HepG2 (cell line): ENCODE data around the gene RNF149. TPM values are rescaled to one million over a fixed set of nuclear protein-coding genes. Genes with fewer than 3 reads are reported as not detected.
A peak's percentile ranks its signal among the peaks of the same experiment; 100 is the strongest.

Experiments used
- ATF5 ChIP-seq: sonication (generic); formaldehyde crosslinking; IDR thresholded peaks from 2 replicates; pipeline ENCODE4 v1.4.0; 2020; ENCODE audit warnings: mild to moderate bottlenecking, low read depth, missing genetic modification reagents
- ATF6 ChIP-seq: sonication (generic); formaldehyde crosslinking; conservative IDR thresholded peaks from 2 replicates; pipeline ENCODE4 v1.4.0; 2020; ENCODE audit warnings: missing genetic modification reagents
- DMAP1 ChIP-seq: IDR thresholded peaks from 2 replicates; pipeline ENCODE4 v1.6.1; 2016
- KDM3A ChIP-seq: IDR thresholded peaks from 2 replicates; pipeline ENCODE4 v1.6.1; 2018; ENCODE audit warnings: low read depth, missing compliant biosample characterization
- MXD1 ChIP-seq: sonication (generic); formaldehyde crosslinking; IDR thresholded peaks from 2 replicates; pipeline ENCODE4 v1.4.0; 2020; ENCODE audit warnings: mild to moderate bottlenecking, missing genetic modification reagents
- TBX3 ChIP-seq: fragments of 450-650 bp; IDR thresholded peaks from 2 replicates; pipeline ENCODE4 v1.6.1; 2017; ENCODE audit warnings: antibody characterized with exemption, mild to moderate bottlenecking, inconsistent platforms, borderline replicate concordance
- ZNF136 ChIP-seq: sonication (generic); formaldehyde crosslinking; IDR thresholded peaks from 2 replicates; pipeline ENCODE4 v1.8.1; 2022; ENCODE audit warnings: low read depth, mild to moderate bottlenecking, moderate library complexity, missing genetic modification reagents
- ZNF251 ChIP-seq: sonication (generic); formaldehyde crosslinking; IDR thresholded peaks from 2 replicates; pipeline ENCODE4 v1.9.0; 2021; ENCODE audit warnings: mild to moderate bottlenecking, missing genetic modification reagents
- ZNF326 ChIP-seq: sonication (generic); formaldehyde crosslinking; IDR thresholded peaks from 2 replicates; pipeline ENCODE4 v1.4.0; 2020; ENCODE audit warnings: missing genetic modification reagents, borderline replicate concordance
- ZNF446 ChIP-seq: sonication (generic); formaldehyde crosslinking; IDR thresholded peaks from 2 replicates; pipeline ENCODE4 v1.5.0; 2020; ENCODE audit warnings: mild to moderate bottlenecking, missing genetic modification reagents
- ZNF768 ChIP-seq: sonication (generic); formaldehyde crosslinking; IDR thresholded peaks from 2 replicates; pipeline ENCODE4 v1.4.0; 2020; ENCODE audit warnings: missing genetic modification reagents
- ZNF788 ChIP-seq: sonication (generic); formaldehyde crosslinking; IDR thresholded peaks from 2 replicates; pipeline ENCODE4 v1.5.0; 2020; ENCODE audit warnings: mild to moderate bottlenecking, missing genetic modification reagents, borderline replicate concordance
- ZUFSP ChIP-seq: sonication (generic); formaldehyde crosslinking; IDR thresholded peaks from 2 replicates; pipeline ENCODE4 v1.9.0; 2021; ENCODE audit warnings: missing genetic modification reagents, mild to moderate bottlenecking, borderline replicate concordance
- polyA plus RNA-seq, 8 experiments: library from polyadenylated mRNA; depleted of rRNA in 3 of 8; stranded (reverse) in 7 of 8; unstranded in 1 of 8; fragments of >200 nt; fragmentation: Illumina TruSeq in 4 of 8; extraction: Trizol in 4 of 8; gene quantifications; 2 replicates each; pipeline versions ENCODE4 v1.2.1 to v1.2.3, GENCODE V29; 2011 to 2016; ENCODE audit warnings: low read depth in 4 of 8, missing spikeins in 1 of 8, mixed read lengths in 1 of 8; ENCODE audit not compliant: insufficient read depth in 1 of 8
- total RNA-seq, 5 experiments: library from RNA; depleted of rRNA; stranded (reverse); fragments of >200 nt; fragmentation: Illumina TruSeq; extraction: Trizol; gene quantifications; 2 replicates each; pipeline ENCODE4 v1.2.3, GENCODE V29; 2016; ENCODE audit warnings: low read depth in 1 of 5
- TF ChIP-seq, protein P1 (sequence below): sonication (generic); formaldehyde crosslinking; IDR thresholded peaks from 2 replicates; pipeline ENCODE4 v1.5.1; 2020; ENCODE audit warnings: missing genetic modification reagents, mild to moderate bottlenecking, borderline replicate concordance
- TF ChIP-seq, protein P2 (sequence below): sonication (generic); formaldehyde crosslinking; IDR thresholded peaks from 2 replicates; pipeline ENCODE4 v1.4.0; 2020; ENCODE audit warnings: mild to moderate bottlenecking, missing genetic modification reagents
- TF ChIP-seq, protein P3 (sequence below): sonication (generic); formaldehyde crosslinking; IDR thresholded peaks from 2 replicates; pipeline ENCODE4 v1.5.1; 2020; ENCODE audit warnings: mild to moderate bottlenecking, moderate library complexity, missing genetic modification reagents

RNF149 gene
- total and polyA plus RNA-seq, 2 of the 13 experiments (the other 11 are each of a cell fraction or from before 2014, with no cell fraction given) = 87.6 to 109 TPM

DNA sequence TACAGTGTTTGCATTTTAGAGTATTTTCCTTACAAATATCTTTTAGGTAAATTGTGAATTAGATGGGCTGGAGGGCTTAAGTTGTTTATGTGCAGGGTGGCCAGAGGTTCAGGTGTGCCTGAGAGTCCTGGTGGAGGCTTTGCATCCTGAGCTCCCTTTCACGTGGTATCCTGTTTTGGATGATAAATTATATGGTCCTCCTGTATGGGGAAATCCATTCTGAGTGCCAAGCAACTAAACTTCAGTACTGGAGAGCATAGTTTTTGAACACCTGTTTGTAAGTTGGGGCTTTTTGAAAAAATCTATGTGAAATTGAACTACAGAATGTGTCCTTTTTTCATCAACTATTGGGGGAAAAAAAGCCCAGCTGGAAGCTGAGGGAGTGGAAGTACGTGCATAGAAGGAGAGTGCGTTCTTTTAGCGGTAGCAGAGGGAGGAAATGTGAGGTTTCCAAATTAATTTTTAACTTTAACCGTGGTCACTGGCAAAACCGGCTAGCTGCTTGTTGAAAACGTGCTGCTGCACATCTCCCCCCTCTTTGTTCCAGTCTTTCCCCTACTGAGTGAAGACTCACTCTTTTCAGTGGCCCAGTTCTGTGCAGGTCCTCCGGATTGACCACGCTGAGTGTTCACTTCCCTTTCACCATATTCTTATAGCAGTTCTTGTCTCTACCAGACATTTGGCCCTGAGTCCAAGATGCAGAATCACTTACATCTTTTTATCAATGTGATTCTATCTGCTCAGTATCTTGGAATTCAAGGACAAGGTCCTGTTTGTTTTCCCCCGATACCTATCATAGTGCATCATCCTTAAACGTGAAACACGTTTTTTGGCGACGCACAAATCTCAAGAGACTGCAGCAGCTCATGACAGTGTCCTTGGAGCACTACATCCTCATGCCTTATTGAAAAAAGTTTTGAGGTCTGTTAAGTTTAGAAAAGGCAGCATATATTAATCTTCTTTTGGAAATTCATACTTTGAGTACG lies 40.5 kb downstream of the RNF149 start (continued):
- TF ChIP-seq, protein P1, sequence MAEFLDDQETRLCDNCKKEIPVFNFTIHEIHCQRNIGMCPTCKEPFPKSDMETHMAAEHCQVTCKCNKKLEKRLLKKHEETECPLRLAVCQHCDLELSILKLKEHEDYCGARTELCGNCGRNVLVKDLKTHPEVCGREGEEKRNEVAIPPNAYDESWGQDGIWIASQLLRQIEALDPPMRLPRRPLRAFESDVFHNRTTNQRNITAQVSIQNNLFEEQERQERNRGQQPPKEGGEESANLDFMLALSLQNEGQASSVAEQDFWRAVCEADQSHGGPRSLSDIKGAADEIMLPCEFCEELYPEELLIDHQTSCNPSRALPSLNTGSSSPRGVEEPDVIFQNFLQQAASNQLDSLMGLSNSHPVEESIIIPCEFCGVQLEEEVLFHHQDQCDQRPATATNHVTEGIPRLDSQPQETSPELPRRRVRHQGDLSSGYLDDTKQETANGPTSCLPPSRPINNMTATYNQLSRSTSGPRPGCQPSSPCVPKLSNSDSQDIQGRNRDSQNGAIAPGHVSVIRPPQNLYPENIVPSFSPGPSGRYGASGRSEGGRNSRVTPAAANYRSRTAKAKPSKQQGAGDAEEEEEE = 0 out of 2 replicates have a peak, but pooled peaks have one; percentile 48
- TF ChIP-seq ZNF326 (CRISPR knock-in tag) (no peak), DMAP1 (CRISPR knock-in tag) (no peak), ZUFSP (CRISPR knock-in tag) (no peak), ZNF768 (CRISPR knock-in tag) (no peak), ZNF136 (CRISPR knock-in tag) (no peak), TBX3 (no peak), ATF6 (CRISPR knock-in tag) (no peak), ATF5 (CRISPR knock-in tag) (no peak), KDM3A (CRISPR knock-in tag) (no peak), ZNF788 (CRISPR knock-in tag) (no peak), ZNF251 (CRISPR knock-in tag) (no peak), ZNF446 (CRISPR knock-in tag) (no peak), MXD1 (CRISPR knock-in tag) (no peak)
- TF ChIP-seq, protein P2, sequence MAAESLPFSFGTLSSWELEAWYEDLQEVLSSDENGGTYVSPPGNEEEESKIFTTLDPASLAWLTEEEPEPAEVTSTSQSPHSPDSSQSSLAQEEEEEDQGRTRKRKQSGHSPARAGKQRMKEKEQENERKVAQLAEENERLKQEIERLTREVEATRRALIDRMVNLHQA (CRISPR knock-in tag) = no peak
- TF ChIP-seq, protein P3, sequence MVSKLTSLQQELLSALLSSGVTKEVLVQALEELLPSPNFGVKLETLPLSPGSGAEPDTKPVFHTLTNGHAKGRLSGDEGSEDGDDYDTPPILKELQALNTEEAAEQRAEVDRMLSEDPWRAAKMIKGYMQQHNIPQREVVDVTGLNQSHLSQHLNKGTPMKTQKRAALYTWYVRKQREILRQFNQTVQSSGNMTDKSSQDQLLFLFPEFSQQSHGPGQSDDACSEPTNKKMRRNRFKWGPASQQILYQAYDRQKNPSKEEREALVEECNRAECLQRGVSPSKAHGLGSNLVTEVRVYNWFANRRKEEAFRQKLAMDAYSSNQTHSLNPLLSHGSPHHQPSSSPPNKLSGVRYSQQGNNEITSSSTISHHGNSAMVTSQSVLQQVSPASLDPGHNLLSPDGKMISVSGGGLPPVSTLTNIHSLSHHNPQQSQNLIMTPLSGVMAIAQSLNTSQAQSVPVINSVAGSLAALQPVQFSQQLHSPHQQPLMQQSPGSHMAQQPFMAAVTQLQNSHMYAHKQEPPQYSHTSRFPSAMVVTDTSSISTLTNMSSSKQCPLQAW = peak; percentile 82
